Thymus (tissue), 11 donors: ENCODE measurements around the gene ZC3H18. TPM values are rescaled to one million over a fixed set of nuclear protein-coding genes. Genes with fewer than 3 reads are reported as not detected.

Experiments
- DNase-seq, 9 donors: peaks; one replicate each; pipeline ENCODE4 v3.0.0-alpha.2; 2013; ENCODE audit warnings: low spot score in 9 of 9, low read depth in 6 of 9, missing footprints in 1 of 9
- H3K27ac ChIP-seq, 2 donors: one replicate each; pipeline ENCODE4 v1.5.1; 2013; ENCODE audit warnings: control low read depth in 1 of 2, low read depth in 1 of 2, low read length in 1 of 2, mild to moderate bottlenecking in 1 of 2, moderate library complexity in 1 of 2
- H3K27me3 ChIP-seq, 2 donors: one replicate each; pipeline ENCODE4 v1.5.1; 2013; ENCODE audit warnings: low read length in 1 of 2; ENCODE audit not compliant: control insufficient read depth in 2 of 2, insufficient read depth in 1 of 2
- H3K36me3 ChIP-seq, 2 donors: one replicate each; pipeline ENCODE4 v1.5.1; 2013; ENCODE audit warnings: low read length in 1 of 2, mild to moderate bottlenecking in 1 of 2, moderate library complexity in 1 of 2; ENCODE audit not compliant: control insufficient read depth in 2 of 2, insufficient read depth in 2 of 2
- H3K4me1 ChIP-seq, 2 donors: one replicate each; pipeline ENCODE4 v1.5.1; 2013; ENCODE audit warnings: low read length in 2 of 2; ENCODE audit not compliant: control insufficient read depth in 2 of 2, insufficient read depth in 2 of 2
- H3K4me3 ChIP-seq, 2 donors: one replicate each; pipeline ENCODE4 v1.5.1; 2013; ENCODE audit warnings: low read length in 2 of 2, control low read depth in 1 of 2, mild to moderate bottlenecking in 1 of 2
- H3K9me3 ChIP-seq, 2 donors: one replicate each; pipeline ENCODE4 v1.5.1; 2013; ENCODE audit warnings: low read length in 1 of 2, mild to moderate bottlenecking in 1 of 2; ENCODE audit not compliant: control insufficient read depth in 2 of 2, insufficient read depth in 1 of 2
- WGBS: extraction: QIAGEN DNeasy Blood & Tissue Kit; methylation state at CpG from one replicate; pipeline ENCODE4 v1.1.7; 2013; 5-methylcytosine and 5-hydroxymethylcytosine counted together
- polyA plus RNA-seq: library from polyadenylated mRNA; stranded (reverse); fragments of 200-250 nt; gene quantifications from one replicate; pipeline ENCODE4 v1.2.3, GENCODE V29; 2013
- total RNA-seq: library from RNA; stranded (reverse); fragments of 120-200 nt; gene quantifications from one replicate; pipeline ENCODE4 v1.2.4, GENCODE V29; 2013
- donor health status: healthy.

Gene ZC3H18
- total and polyA plus RNA-seq, 2 donors: 11.2 to 28.9 TPM

- no peaks in the 10 kb centered on the region for H3K27me3 ChIP-seq
- H3K36me3 ChIP-seq: peaks cover 17 to 36% of the 10 kb centered on the region in 2 donors
- WGBS: 10% methylated on average over 37 of the region's 37 CpGs
- H3K4me3 ChIP-seq: peak overlapping the region; percentile 63 to 85
- DNase-seq: peak in 5 of 9 donors; percentile 33 to 74 (median 38)
- H3K4me1 ChIP-seq: peaks cover 13 to 23% of the 10 kb centered on the region in 2 donors
- peak overlapping the region; percentile 34 to 80 for H3K27ac ChIP-seq
- peaks cover 0 to 6% of the 10 kb centered on the region in 2 donors for H3K9me3 ChIP-seq
Observed at GRCh38 chr16:88649924-88650748, 79.9 kb downstream of the ZC3H18 start.

GRCh38 chr16:88650749-88651275 lies 80.6 kb downstream of the ZC3H18 start, which contains the start of gene CYBA:
CYBA (minus strand) TSS chr16:88651053; CDS start chr16:88651013, 40 bp downstream.
- no peaks in the 10 kb centered on the region for H3K27me3 ChIP-seq
- H3K4me1 ChIP-seq: peaks cover 13 to 23% of the 10 kb centered on the region in 2 donors
- under 1% methylated on average over 41 of the region's 41 CpGs for WGBS
- peak within 1 kb of the TSS; percentile 65 to 80 for H3K27ac ChIP-seq
- H3K9me3 ChIP-seq: peaks cover 0 to 6% of the 10 kb centered on the region in 2 donors
- DNase-seq: peak in 6 of 9 donors; percentile 45 to 77 (median 52)
- peaks cover 16 to 35% of the 10 kb centered on the region in 2 donors for H3K36me3 ChIP-seq
- H3K4me3 ChIP-seq: peak within 1 kb of the TSS; percentile 63 to 85

GRCh38 chr16:88651276-88651988 lies 81.2 kb downstream of the ZC3H18 start:
- Histone ChIP-seq H3K27me3 (no peaks in the 10 kb centered on the region), H3K9me3 (peaks cover 0 to 6% of the 10 kb centered on the region in 2 donors), H3K4me3 (peak overlapping the region; percentile 63 to 85), H3K27ac (peak overlapping the region; percentile 65 to 67), H3K4me1 (peaks cover 13 to 23% of the 10 kb centered on the region in 2 donors), H3K36me3 (peaks cover 16 to 30% of the 10 kb centered on the region in 2 donors)
- peak in 3 of 9 donors; percentile 28 to 60 (median 30) for DNase-seq
- 50% methylated on average over 24 of the region's 24 CpGs for WGBS

- Histone ChIP-seq H3K36me3 (peaks cover 16 to 29% of the 10 kb centered on the region in 2 donors), H3K4me1 (peaks cover 13 to 23% of the 10 kb centered on the region in 2 donors), H3K4me3 (no peak overlapping the region), H3K9me3 (peaks cover 0 to 6% of the 10 kb centered on the region in 2 donors), H3K27me3 (no peaks in the 10 kb centered on the region), H3K27ac (peak overlapping the region in 1 of 2 donors; percentile 22)
- WGBS: 89% methylated on average over 29 of the region's 29 CpGs
- DNase-seq: no peak
Observed at GRCh38 chr16:88651989-88652761, 82.0 kb downstream of the ZC3H18 start.

- peaks cover 18 to 25% of the 10 kb centered on the region in 2 donors for H3K36me3 ChIP-seq
- H3K27ac ChIP-seq: no peak overlapping the region
- H3K4me1 ChIP-seq: peaks cover 13 to 23% of the 10 kb centered on the region in 2 donors
- no peaks in the 10 kb centered on the region for H3K27me3 ChIP-seq
- 98% methylated on average over 8 of the region's 8 CpGs for WGBS
- no peak overlapping the region for H3K4me3 ChIP-seq
- no peak for DNase-seq
- H3K9me3 ChIP-seq: peaks cover 0 to 6% of the 10 kb centered on the region in 2 donors
Observed at GRCh38 chr16:88652762-88653063, 82.5 kb downstream of the ZC3H18 start.

- no peak for DNase-seq
- Histone ChIP-seq H3K4me3 (no peak overlapping the region), H3K27ac (peak overlapping the region in 1 of 2 donors; percentile 20), H3K4me1 (peaks cover 13 to 23% of the 10 kb centered on the region in 2 donors), H3K9me3 (peaks cover 0 to 6% of the 10 kb centered on the region in 2 donors), H3K27me3 (no peaks in the 10 kb centered on the region), H3K36me3 (peaks cover 20 to 22% of the 10 kb centered on the region in 2 donors)
- WGBS: 96% methylated on average over 13 of the region's 13 CpGs
Observed at GRCh38 chr16:88653101-88653500, 82.9 kb downstream of the ZC3H18 start.

GRCh38 chr16:88653596-88654362 lies 83.6 kb downstream of the ZC3H18 start:
- DNase-seq: no peak
- Histone ChIP-seq H3K4me1 (peaks cover 13 to 23% of the 10 kb centered on the region in 2 donors), H3K27me3 (no peaks in the 10 kb centered on the region), H3K4me3 (no peak overlapping the region), H3K27ac (no peak overlapping the region), H3K9me3 (peaks cover 0 to 6% of the 10 kb centered on the region in 2 donors), H3K36me3 (peaks cover 20 to 24% of the 10 kb centered on the region in 2 donors)
- 91% methylated on average over 32 of the region's 32 CpGs for WGBS
